Activated CD8-positive, alpha-beta memory T cell treated with anti-CD3 and anti-CD28 coated beads for 1 hour (primary cell): ENCODE results near the gene CGREF1.

Source experiments
- DNase-seq, 2 donors: peaks; one replicate each; pipeline ENCODE4 v3.0.0-alpha.2; 2020; ENCODE audit warnings: low read depth in 1 of 2; ENCODE audit errors: extremely low read depth in 1 of 2

The CGREF1 gene

GRCh38 chr2:27051902-27052645 is 66.9 kb downstream of the CGREF1 start:
- DNase-seq: no peak

- peak; percentile 90 to 96 for DNase-seq
Measured at GRCh38 chr2:27050996-27051901, 67.7 kb downstream of the CGREF1 start, which contains the start of gene AGBL5. TSS of gene AGBL5 (plus strand) at chr2:27051668. CDS start at chr2:27052959, 1,291 bp downstream.
